ENCODE results near the gene PROM1. TPM values are rescaled to one million over a fixed set of nuclear protein-coding genes. Genes with fewer than 3 reads are reported as not detected.

PROM1 gene
- total and polyA plus RNA-seq, 9 donors = 0.10 to 3.3 (median 0.81) TPM

DNA sequence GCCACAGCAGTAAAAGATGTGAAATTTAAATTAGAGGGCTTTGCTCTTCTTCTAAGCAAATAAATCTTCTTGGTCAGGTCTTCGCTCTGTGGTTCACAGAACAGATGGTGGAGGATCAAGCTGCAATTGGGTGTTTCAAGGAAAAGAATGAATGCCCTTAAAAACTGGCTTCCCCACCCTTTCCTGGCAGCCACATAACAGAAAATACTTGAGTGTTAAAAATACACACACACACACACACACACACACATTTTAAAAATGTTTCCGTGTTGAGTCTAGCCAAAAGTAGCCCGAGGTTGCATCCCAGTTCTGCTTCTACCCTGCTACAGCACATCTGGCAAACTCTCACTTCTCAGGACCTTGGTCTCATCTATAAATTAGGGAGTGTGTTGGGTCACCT is 64.2 kb downstream of the PROM1 start:
- Histone ChIP-seq H3K4me1 (ENCODE audit: insufficient read depth) (no peaks in the 10 kb centered on the region), H3K27ac (no peak overlapping the region), H3K27me3 (no peaks in the 10 kb centered on the region), H3K4me3 (no peak overlapping the region), H3K9me3 (no peaks in the 10 kb centered on the region), H3K36me3 (no peaks in the 10 kb centered on the region)
- intact Hi-C loops (cut with DNase I) = loop anchor here in 3 of 4 donors (5.0 to 10.0 kb wide), 2 partner anchors 245 to 248 kb away; no protein-coding TSS in a partner anchor
- TF ChIP-seq POLR2A (IDR thresholded peaks at IDR 0.05) = no peak
- no peak for TF ChIP-seq EP300 (IDR thresholded peaks at IDR 0.05)
- TF ChIP-seq, protein P1, sequence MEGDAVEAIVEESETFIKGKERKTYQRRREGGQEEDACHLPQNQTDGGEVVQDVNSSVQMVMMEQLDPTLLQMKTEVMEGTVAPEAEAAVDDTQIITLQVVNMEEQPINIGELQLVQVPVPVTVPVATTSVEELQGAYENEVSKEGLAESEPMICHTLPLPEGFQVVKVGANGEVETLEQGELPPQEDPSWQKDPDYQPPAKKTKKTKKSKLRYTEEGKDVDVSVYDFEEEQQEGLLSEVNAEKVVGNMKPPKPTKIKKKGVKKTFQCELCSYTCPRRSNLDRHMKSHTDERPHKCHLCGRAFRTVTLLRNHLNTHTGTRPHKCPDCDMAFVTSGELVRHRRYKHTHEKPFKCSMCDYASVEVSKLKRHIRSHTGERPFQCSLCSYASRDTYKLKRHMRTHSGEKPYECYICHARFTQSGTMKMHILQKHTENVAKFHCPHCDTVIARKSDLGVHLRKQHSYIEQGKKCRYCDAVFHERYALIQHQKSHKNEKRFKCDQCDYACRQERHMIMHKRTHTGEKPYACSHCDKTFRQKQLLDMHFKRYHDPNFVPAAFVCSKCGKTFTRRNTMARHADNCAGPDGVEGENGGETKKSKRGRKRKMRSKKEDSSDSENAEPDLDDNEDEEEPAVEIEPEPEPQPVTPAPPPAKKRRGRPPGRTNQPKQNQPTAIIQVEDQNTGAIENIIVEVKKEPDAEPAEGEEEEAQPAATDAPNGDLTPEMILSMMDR (IDR thresholded peaks at IDR 0.05) = no peak
- WGBS, 3 donors = 10 to 18% (median 18%) methylated on average over 3 of the region's 3 CpGs
- DNase-seq = no peak

DNA sequence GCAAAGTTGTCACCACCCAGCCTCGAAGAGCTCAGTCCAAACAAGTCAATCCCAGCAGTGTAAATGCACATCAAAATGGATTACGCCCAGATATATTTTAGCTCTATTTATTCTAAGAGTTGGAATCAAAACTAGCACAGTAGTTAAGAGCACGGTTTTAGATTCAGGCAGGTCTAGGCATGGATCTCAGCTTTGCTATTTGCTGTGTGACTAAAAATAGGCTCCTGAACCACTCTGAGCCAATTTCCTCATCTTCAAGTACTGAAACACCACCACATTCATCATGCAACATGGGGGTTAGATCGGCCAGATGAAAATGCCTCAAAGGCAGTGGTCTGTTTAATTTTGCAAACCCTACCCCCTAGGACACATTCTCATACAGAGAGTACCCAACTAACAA is 65.0 kb downstream of the PROM1 start:
- Histone ChIP-seq H3K4me3 (no peak overlapping the region), H3K27ac (no peak overlapping the region), H3K36me3 (no peaks in the 10 kb centered on the region), H3K9me3 (no peaks in the 10 kb centered on the region), H3K4me1 (ENCODE audit: insufficient read depth) (no peaks in the 10 kb centered on the region), H3K27me3 (no peaks in the 10 kb centered on the region)
- TF ChIP-seq, protein P1 (IDR thresholded peaks at IDR 0.05) = no peak
- TF ChIP-seq POLR2A (IDR thresholded peaks at IDR 0.05) (no peak), EP300 (IDR thresholded peaks at IDR 0.05) (no peak)
- 90 to 92% (median 92%) methylated on average over 4 of the region's 4 CpGs for WGBS, 3 donors
- no peak for DNase-seq
- intact Hi-C loops (cut with DNase I) = loop anchor here in 1 of 4 donors (5.0 kb wide), 1 partner anchor 248 kb away; no protein-coding TSS in a partner anchor

DNA sequence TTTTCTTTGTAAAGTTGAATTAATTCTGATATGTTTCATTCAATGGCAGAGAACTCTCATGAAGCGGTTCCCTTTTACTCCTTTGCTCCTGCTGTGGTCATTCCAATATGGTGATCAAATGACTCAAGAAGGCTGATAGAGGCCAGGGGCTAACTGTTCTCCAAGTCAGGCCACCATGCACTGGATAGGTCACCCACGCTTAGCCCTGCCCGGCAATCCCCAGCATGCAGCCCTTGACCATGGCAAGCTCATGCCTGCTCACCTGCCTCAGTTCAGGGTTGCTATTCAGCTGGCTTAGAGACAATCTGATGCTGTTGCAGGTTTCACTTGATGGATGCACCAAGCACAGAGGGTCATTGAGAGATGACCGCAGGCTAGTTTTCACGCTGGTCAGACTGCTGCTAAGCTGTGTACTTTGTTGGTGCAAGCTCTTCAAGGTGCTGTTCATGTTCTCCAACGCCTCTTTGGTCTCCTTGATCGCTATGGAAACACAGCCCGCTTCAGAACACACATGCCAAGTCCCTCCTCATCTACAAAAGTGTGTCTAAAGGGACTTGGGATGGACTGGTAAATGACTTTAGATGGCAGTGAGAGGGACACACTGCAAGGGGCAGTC is 65.7 kb downstream of the PROM1 start:
- no peaks in the 10 kb centered on the region for H3K9me3 ChIP-seq
- no peak overlapping the region for H3K4me3 ChIP-seq
- 86 to 95% (median 95%) methylated on average over 8 of the region's 8 CpGs for WGBS, 3 donors
- no peaks in the 10 kb centered on the region for H3K27me3 ChIP-seq
- DNase-seq = no peak
- TF ChIP-seq POLR2A (IDR thresholded peaks at IDR 0.05) = no peak
- TF ChIP-seq, protein P1 (IDR thresholded peaks at IDR 0.05) = no peak
- H3K4me1 ChIP-seq (ENCODE audit: insufficient read depth) = no peaks in the 10 kb centered on the region
- H3K36me3 ChIP-seq = no peaks in the 10 kb centered on the region
- H3K27ac ChIP-seq = no peak overlapping the region
- intact Hi-C loops (cut with DNase I) = loop anchor here in 1 of 4 donors (5.0 kb wide), 1 partner anchor 249 kb away; no protein-coding TSS in a partner anchor

DNA sequence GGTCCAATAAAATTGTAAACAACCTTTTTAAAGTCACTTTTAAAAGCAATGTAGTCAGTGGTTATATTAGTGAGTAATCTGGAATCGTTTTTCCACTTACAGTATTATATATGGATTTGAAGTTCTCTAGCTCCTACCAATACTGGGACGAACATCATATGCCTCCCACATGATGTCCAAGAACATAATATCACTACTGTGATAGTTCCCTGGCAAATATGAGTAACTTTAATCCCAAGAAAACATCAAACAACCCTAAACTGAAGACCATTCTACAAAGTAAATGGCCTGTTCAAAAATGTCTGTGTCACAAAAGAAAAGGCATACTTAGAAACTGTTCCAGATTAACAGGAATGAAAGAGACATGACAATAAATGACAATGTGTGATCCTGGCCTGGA is 67.3 kb downstream of the PROM1 start:
- 54 to 74% (median 73%) methylated on average over 2 of the region's 2 CpGs for WGBS, 3 donors
- no peak for DNase-seq

DNA sequence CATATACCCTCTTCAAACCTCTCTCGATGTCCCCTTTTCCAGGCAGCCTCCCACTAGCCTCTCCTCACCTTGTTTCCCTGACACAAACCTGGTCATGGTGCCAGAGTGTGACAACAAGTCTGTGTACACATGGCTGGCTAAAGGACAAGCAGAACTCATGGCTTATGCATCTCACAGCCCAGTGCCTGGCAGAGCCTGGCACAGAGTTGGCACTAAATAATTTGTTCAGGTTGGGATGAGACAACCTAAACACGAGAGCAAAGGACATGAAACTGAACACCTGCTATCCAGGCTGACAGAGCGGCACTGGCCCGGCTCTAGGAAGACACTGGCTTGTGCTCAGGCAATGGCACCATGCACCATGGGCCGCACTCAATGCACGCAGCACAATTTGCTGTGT is 72.7 kb downstream of the PROM1 start:
- H3K4me1 ChIP-seq (ENCODE audit: insufficient read depth) = no peaks in the 10 kb centered on the region
- 48 to 71% (median 53%) methylated on average over 6 of the region's 6 CpGs for WGBS, 3 donors
- no peaks in the 10 kb centered on the region for H3K27me3 ChIP-seq
- no peak for DNase-seq
- no peak overlapping the region for H3K4me3 ChIP-seq
- no peaks in the 10 kb centered on the region for H3K36me3 ChIP-seq
- intact Hi-C loops (cut with DNase I) = no loop called here
- H3K9me3 ChIP-seq = no peaks in the 10 kb centered on the region
- TF ChIP-seq, protein P1 (IDR thresholded peaks at IDR 0.05) = no peak
- H3K27ac ChIP-seq = no peak overlapping the region

More for the DNA sequence above, 67.3 kb downstream of the PROM1 start:
- Histone ChIP-seq H3K27ac (no peak overlapping the region), H3K9me3 (no peaks in the 10 kb centered on the region), H3K36me3 (no peaks in the 10 kb centered on the region), H3K4me1 (ENCODE audit: insufficient read depth) (no peaks in the 10 kb centered on the region), H3K4me3 (no peak overlapping the region), H3K27me3 (no peaks in the 10 kb centered on the region)
- no peak for TF ChIP-seq POLR2A (IDR thresholded peaks at IDR 0.05)
- intact Hi-C loops (cut with DNase I) = loop anchor here in 1 of 4 donors (5.0 kb wide), 1 partner anchor 251 kb away; no protein-coding TSS in a partner anchor
